Panc1 (cell line): ENCODE data around the gene CISD3. TPM values are rescaled to one million over a fixed set of nuclear protein-coding genes. Genes with fewer than 3 reads are reported as not detected.

Experiments
- ATAC-seq: fragments of 200-7000 bp; cut with Tn5 transposase; 2 replicates; pipeline ENCODE4 v1.9.1; 2020; ENCODE audit warnings: mild to moderate bottlenecking, moderate library complexity
- BruUV-seq: library from RNA; stranded (reverse); fragments of 400-500 nt; replicated peaks from 2 replicates; lab custom pipeline; 2021; lab: Mats Ljungman, UMichigan
- CTCF ChIA-PET: fragments of 300-600 bp; sonication (Branson Sonifier 250); formaldehyde crosslinking; loops from one replicate; lab custom pipeline; 2022; ENCODE audit warnings: antibody characterized with exemption; lab: Charles Lee
- POLR2A ChIA-PET: fragments of 300-600 bp; sonication (Branson Sonifier 250); formaldehyde crosslinking; loops from one replicate; lab custom pipeline; 2022; ENCODE audit warnings: antibody characterized with exemption; lab: Charles Lee
- DNase-seq: peaks from one replicate; pipeline ENCODE4 v3.0.0-alpha.2; 2010; ENCODE audit warnings: low read depth, low spot score
- H3K27ac ChIP-seq: 2 replicates; pipeline ENCODE4 v1.5.1; 2011; ENCODE audit warnings: mild to moderate bottlenecking, low read length, inconsistent platforms
- H3K27me3 ChIP-seq: fragments of 200-500 bp; sonication (Bioruptor generic); 2 replicates; pipeline ENCODE4 v1.6.0; 2014; ENCODE audit warnings: low read length, inconsistent platforms; ENCODE audit not compliant: control insufficient read depth, insufficient read depth
- H3K36me3 ChIP-seq: fragments of 200-500 bp; sonication (Bioruptor generic); 2 replicates; pipeline ENCODE4 v1.5.1; 2014; ENCODE audit warnings: inconsistent platforms, mild to moderate bottlenecking, low read length, moderate library complexity; ENCODE audit not compliant: control insufficient read depth, insufficient read depth
- H3K4me1 ChIP-seq: 2 replicates; pipeline ENCODE4 v1.5.1; 2011; ENCODE audit warnings: inconsistent platforms, mild to moderate bottlenecking, low read length, moderate library complexity; ENCODE audit not compliant: control insufficient read depth, insufficient read depth
- H3K4me3 ChIP-seq, 2 experiments: 2 replicates each; pipeline ENCODE4 v1.5.1; 2011 to 2012; ENCODE audit warnings: low read depth in 2 of 2, low read length in 2 of 2, mild to moderate bottlenecking in 2 of 2, inconsistent platforms in 1 of 2, moderate library complexity in 1 of 2
- H3K9me3 ChIP-seq: fragments of 200-500 bp; sonication (Bioruptor generic); 2 replicates; pipeline ENCODE4 v1.5.1; 2014; ENCODE audit warnings: low read depth, mild to moderate bottlenecking, inconsistent platforms, low read length, moderate library complexity; ENCODE audit not compliant: control insufficient read depth, insufficient read depth
- POLR2AphosphoS5 ChIP-seq: IDR thresholded peaks from 2 replicates; pipeline ENCODE4 v1.6.1; 2012; ENCODE audit warnings: mild to moderate bottlenecking, low read depth, low read length, moderate library complexity
- SIN3A ChIP-seq: IDR thresholded peaks from 2 replicates; pipeline ENCODE4 v1.6.1; 2012; ENCODE audit warnings: low read depth, mild to moderate bottlenecking, low read length, moderate library complexity, borderline replicate concordance; ENCODE audit not compliant: insufficient read depth
- TCF7L2 ChIP-seq: IDR thresholded peaks from 2 replicates; pipeline ENCODE4 v1.6.1; 2011; ENCODE audit warnings: mild to moderate bottlenecking, low read depth, low read length, inconsistent platforms
- in situ Hi-C: cut with HindIII; loops from 2 replicates; pipeline ENCODE4 v1.10.0; 2016; ENCODE audit warnings: low sequenced_read_pairs, low pct_unique_long_range_greater_than_20kb
- intact Hi-C: fragments of 100-400 bp; cut with micrococcal nuclease; formaldehyde crosslinking; loops from one replicate; pipeline ENCODE4 v1.10.0; 2022; ENCODE audit not compliant: unreplicated experiment
- total RNA-seq: library from RNA; stranded (reverse); gene quantifications from one replicate; pipeline ENCODE4 v1.2.1, GENCODE V29; 2021; ENCODE audit not compliant: unreplicated experiment
- TF ChIP-seq, protein P1 (sequence below), 2 experiments: IDR thresholded peaks; 2 replicates each; pipeline ENCODE4 v1.6.1; 2011 to 2012; ENCODE audit warnings: low read depth in 2 of 2, control low read depth in 1 of 2, low read length in 1 of 2, mild to moderate bottlenecking in 1 of 2, moderate library complexity in 1 of 2; ENCODE audit not compliant: insufficient read depth in 1 of 2
- TF ChIP-seq, protein P2 (sequence below): fragments of 450-650 bp; IDR thresholded peaks from 2 replicates; pipeline ENCODE4 v1.5.1; 2017; ENCODE audit warnings: mild to moderate bottlenecking

Gene CISD3
- total RNA-seq, 1 experiment from 2014 or later: 45.0 TPM

DNA sequence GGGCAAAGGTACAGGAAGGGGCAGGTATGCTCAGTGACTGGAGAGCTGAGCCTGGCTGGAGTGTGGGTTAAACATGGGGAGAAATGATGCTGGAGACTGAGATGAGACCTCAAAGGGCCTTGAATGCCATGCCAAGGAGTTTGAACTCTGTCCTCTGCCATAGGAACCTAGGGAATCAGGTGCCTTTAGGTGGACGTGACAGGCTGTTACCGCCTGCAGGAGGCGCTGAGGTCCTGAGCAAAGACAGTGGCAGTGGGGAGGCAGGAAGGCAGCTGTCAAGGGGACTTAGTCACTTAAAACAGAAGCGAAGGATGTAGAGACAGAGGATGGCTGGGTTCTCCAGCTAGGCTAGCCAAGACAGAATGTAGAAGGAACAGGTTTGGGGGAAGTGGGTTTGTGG, 31.5 kb downstream of the CISD3 start:
- no peak for TF ChIP-seq SIN3A
- ChIA-PET CTCF (no interaction called here), POLR2A (no interaction called here)
- H3K4me3 ChIP-seq: no peak overlapping the region
- ATAC-seq (peak; percentile 60), DNase-seq (no peak)
- H3K27me3 ChIP-seq: no peaks in the 10 kb centered on the region
- intact Hi-C loops: no loop called here
- H3K4me1 ChIP-seq: no peaks in the 10 kb centered on the region
- H3K27ac ChIP-seq: no peak overlapping the region
- peaks cover 6% of the 10 kb centered on the region; the same call in 1 of the 2 replicates for H3K36me3 ChIP-seq
- no peaks in the 10 kb centered on the region for H3K9me3 ChIP-seq
- no TSS peak for BruUV-seq
- in situ Hi-C loops: no loop called here

DNA sequence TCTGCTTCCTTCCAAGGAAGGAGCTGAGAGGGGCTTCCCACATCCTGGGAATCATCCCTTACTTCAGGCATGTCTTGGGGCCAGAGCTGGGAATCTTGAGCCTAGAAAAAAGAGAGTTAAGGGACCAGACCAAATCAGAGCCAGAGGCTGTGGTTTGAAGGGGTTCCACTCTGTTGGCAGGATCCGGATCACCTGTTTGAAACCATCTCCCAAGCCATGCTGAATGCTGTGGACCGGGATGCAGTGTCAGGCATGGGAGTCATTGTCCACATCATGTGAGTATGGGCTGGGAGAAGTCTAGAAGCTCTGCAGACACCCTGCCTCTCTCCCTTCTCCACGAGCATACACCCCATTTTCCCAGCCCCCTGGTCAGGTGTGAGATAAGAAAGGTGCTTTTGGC, 32.1 kb downstream of the CISD3 start:
- peaks cover 4% of the 10 kb centered on the region; the same call in 1 of the 2 replicates for H3K36me3 ChIP-seq
- POLR2A ChIA-PET: no interaction called here

DNA sequence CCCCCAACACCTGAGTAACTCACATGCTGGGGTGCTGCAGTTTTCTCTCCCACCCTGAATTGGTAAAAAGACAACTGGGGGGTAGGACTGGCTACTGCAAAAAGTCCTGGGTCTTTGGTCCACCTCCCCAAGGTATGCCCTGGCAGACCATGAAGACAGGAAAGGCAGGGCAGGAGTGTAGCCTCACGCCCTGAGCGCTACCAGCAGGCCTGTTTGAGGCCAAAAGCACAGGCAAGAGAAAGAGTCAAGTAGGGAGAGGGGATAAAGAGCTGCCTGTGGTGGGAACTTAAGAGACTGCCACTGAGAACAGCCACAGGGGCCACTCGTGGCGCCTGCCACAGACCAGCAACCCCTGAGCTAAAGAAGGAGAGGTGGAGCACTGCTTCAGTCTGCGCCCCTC, 36.2 kb downstream of the CISD3 start:
- TF ChIP-seq, protein P1, sequence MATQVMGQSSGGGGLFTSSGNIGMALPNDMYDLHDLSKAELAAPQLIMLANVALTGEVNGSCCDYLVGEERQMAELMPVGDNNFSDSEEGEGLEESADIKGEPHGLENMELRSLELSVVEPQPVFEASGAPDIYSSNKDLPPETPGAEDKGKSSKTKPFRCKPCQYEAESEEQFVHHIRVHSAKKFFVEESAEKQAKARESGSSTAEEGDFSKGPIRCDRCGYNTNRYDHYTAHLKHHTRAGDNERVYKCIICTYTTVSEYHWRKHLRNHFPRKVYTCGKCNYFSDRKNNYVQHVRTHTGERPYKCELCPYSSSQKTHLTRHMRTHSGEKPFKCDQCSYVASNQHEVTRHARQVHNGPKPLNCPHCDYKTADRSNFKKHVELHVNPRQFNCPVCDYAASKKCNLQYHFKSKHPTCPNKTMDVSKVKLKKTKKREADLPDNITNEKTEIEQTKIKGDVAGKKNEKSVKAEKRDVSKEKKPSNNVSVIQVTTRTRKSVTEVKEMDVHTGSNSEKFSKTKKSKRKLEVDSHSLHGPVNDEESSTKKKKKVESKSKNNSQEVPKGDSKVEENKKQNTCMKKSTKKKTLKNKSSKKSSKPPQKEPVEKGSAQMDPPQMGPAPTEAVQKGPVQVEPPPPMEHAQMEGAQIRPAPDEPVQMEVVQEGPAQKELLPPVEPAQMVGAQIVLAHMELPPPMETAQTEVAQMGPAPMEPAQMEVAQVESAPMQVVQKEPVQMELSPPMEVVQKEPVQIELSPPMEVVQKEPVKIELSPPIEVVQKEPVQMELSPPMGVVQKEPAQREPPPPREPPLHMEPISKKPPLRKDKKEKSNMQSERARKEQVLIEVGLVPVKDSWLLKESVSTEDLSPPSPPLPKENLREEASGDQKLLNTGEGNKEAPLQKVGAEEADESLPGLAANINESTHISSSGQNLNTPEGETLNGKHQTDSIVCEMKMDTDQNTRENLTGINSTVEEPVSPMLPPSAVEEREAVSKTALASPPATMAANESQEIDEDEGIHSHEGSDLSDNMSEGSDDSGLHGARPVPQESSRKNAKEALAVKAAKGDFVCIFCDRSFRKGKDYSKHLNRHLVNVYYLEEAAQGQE (IDR thresholded peaks at IDR 0.05; ENCODE audit: insufficient read depth in 1 of 2, low read depth in 2 of 2, low read length in 1 of 2): no peak
- no peak for TF ChIP-seq TCF7L2
- no peak for TF ChIP-seq POLR2AphosphoS5
- no peak for TF ChIP-seq SIN3A
- TF ChIP-seq, protein P2, sequence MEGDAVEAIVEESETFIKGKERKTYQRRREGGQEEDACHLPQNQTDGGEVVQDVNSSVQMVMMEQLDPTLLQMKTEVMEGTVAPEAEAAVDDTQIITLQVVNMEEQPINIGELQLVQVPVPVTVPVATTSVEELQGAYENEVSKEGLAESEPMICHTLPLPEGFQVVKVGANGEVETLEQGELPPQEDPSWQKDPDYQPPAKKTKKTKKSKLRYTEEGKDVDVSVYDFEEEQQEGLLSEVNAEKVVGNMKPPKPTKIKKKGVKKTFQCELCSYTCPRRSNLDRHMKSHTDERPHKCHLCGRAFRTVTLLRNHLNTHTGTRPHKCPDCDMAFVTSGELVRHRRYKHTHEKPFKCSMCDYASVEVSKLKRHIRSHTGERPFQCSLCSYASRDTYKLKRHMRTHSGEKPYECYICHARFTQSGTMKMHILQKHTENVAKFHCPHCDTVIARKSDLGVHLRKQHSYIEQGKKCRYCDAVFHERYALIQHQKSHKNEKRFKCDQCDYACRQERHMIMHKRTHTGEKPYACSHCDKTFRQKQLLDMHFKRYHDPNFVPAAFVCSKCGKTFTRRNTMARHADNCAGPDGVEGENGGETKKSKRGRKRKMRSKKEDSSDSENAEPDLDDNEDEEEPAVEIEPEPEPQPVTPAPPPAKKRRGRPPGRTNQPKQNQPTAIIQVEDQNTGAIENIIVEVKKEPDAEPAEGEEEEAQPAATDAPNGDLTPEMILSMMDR: no peak
- intact Hi-C loops: no loop called here
- DNase-seq: no peak
- no TSS peak for BruUV-seq
- H3K4me1 ChIP-seq: no peaks in the 10 kb centered on the region
- in situ Hi-C loops: no loop called here
- H3K9me3 ChIP-seq: no peaks in the 10 kb centered on the region
- POLR2A ChIA-PET: no interaction called here
- no peak overlapping the region for H3K27ac ChIP-seq
- no peaks in the 10 kb centered on the region for H3K27me3 ChIP-seq
- H3K36me3 ChIP-seq: peaks cover 4% of the 10 kb centered on the region
- no peak for ATAC-seq
- CTCF ChIA-PET: no interaction called here
- no peak overlapping the region for H3K4me3 ChIP-seq

More for the DNA sequence above, 32.1 kb downstream of the CISD3 start:
- no peaks in the 10 kb centered on the region for H3K9me3 ChIP-seq
- no peak overlapping the region for H3K27ac ChIP-seq
- no peak for ATAC-seq
- no peaks in the 10 kb centered on the region for H3K4me1 ChIP-seq
- H3K4me3 ChIP-seq: no peak overlapping the region
- intact Hi-C loops (no loop called here), in situ Hi-C loops (no loop called here)
- CTCF ChIA-PET: interaction anchor here (0.5 kb wide), 1 partner anchor 27 kb away, joined by 9 read pairs; no protein-coding TSS in a partner anchor
- BruUV-seq: no TSS peak
- TF ChIP-seq, protein P1 (IDR thresholded peaks at IDR 0.05; ENCODE audit: insufficient read depth in 1 of 2, low read depth in 2 of 2, low read length in 1 of 2): no peak
- TF ChIP-seq POLR2AphosphoS5 (no peak), TCF7L2 (no peak), SIN3A (no peak)
- TF ChIP-seq, protein P2: no peak
- no peaks in the 10 kb centered on the region for H3K27me3 ChIP-seq
- DNase-seq: no peak
